Breast epithelium (tissue), 4 donors: Measurements from ENCODE around the gene SLBP. TPM values are rescaled to one million over a fixed set of nuclear protein-coding genes. Genes with fewer than 3 reads are reported as not detected.

Experiments
- DNase-seq, 2 donors: peaks; one replicate each; pipeline ENCODE4 v3.0.0-alpha.2; 2019; ENCODE audit warnings: low spot score in 2 of 2
- H3K27ac ChIP-seq, 2 donors: fragments of 200-600 bp; sonication (generic) in 1 of 2; one replicate each; pipeline ENCODE4 v1.5.1; 2016 to 2019; ENCODE audit warnings: mild to moderate bottlenecking in 1 of 2
- H3K27me3 ChIP-seq, 2 donors: fragments of 200-600 bp; sonication (generic) in 1 of 2; one replicate each; pipeline versions ENCODE4 v1.5.1 to v1.6.0; 2017 to 2019; ENCODE audit warnings: control low read depth in 1 of 2, mild to moderate bottlenecking in 1 of 2
- H3K36me3 ChIP-seq: fragments of 200-600 bp; one replicate; pipeline ENCODE4 v1.5.1; 2019
- H3K4me1 ChIP-seq, 2 donors: fragments of 200-600 bp; sonication (generic); one replicate each; pipeline ENCODE4 v1.5.1; 2016 to 2019; ENCODE audit warnings: control low read depth in 1 of 2
- H3K4me3 ChIP-seq, 3 donors: fragments of 200-600 bp; sonication (generic); 1 replicate in 2 of 3; 2 replicates in 1 of 3; pipeline ENCODE4 v1.5.1; 2016 to 2019; ENCODE audit warnings: mild to moderate bottlenecking in 3 of 3, moderate library complexity in 2 of 3
- H3K9me3 ChIP-seq, 2 donors: fragments of 200-600 bp; sonication (generic) in 1 of 2; one replicate each; pipeline ENCODE4 v1.5.1; 2016 to 2019; ENCODE audit warnings: control low read depth in 1 of 2
- POLR2A ChIP-seq: fragments of 450-650 bp; IDR thresholded peaks from one replicate; pipeline ENCODE4 v1.6.1; 2016; ENCODE audit warnings: antibody characterized with exemption, mild to moderate bottlenecking, moderate library complexity
- POLR2AphosphoS5 ChIP-seq, 3 donors: sonication (generic); formaldehyde crosslinking; IDR thresholded peaks; one replicate each; pipeline ENCODE4 v1.6.1; 2017; ENCODE audit warnings: antibody characterized with exemption in 3 of 3
- intact Hi-C: fragments of 100-400 bp; cut with DNase I; formaldehyde crosslinking; loops from one replicate; pipeline ENCODE4 v1.15.1; 2023; ENCODE audit warnings: low total_unique reads
- total RNA-seq, 3 donors: library from RNA; depleted of rRNA; stranded (reverse); fragments of >200 nt; gene quantifications; one replicate each; pipeline ENCODE4 v1.1.0, GENCODE V29; 2016
- TF ChIP-seq, protein P1 (sequence below), 3 donors: fragments of 450-650 bp; IDR thresholded peaks; one replicate each; pipeline ENCODE4 v1.5.1; 2016 to 2017; ENCODE audit warnings: antibody characterized with exemption in 3 of 3, mild to moderate bottlenecking in 3 of 3, moderate library complexity in 3 of 3

Gene SLBP
- total RNA-seq = 10 to 100 TPM; 45.1 to 52.0 (median 45.6) TPM

GRCh38 chr4:1712216-1713002, at the start of gene SLBP:
Gene SLBP, minus strand, starts transcription at chr4:1712319. Its CDS starts 131 bp downstream, at chr4:1712188.
- TF ChIP-seq POLR2A (peak; percentile 5), POLR2AphosphoS5 (IDR thresholded peaks at IDR 0.05) (peak; percentile 67 to 80 (median 70))
- TF ChIP-seq, protein P1, sequence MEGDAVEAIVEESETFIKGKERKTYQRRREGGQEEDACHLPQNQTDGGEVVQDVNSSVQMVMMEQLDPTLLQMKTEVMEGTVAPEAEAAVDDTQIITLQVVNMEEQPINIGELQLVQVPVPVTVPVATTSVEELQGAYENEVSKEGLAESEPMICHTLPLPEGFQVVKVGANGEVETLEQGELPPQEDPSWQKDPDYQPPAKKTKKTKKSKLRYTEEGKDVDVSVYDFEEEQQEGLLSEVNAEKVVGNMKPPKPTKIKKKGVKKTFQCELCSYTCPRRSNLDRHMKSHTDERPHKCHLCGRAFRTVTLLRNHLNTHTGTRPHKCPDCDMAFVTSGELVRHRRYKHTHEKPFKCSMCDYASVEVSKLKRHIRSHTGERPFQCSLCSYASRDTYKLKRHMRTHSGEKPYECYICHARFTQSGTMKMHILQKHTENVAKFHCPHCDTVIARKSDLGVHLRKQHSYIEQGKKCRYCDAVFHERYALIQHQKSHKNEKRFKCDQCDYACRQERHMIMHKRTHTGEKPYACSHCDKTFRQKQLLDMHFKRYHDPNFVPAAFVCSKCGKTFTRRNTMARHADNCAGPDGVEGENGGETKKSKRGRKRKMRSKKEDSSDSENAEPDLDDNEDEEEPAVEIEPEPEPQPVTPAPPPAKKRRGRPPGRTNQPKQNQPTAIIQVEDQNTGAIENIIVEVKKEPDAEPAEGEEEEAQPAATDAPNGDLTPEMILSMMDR (IDR thresholded peaks at IDR 0.05) = peak in 1 of 3 donors; percentile 15
- Histone ChIP-seq H3K27me3 (no peaks in the 10 kb centered on the region), H3K27ac (peak within 1 kb of the TSS; percentile 99), H3K4me1 (peaks cover 5 to 7% of the 10 kb centered on the region in 2 donors), H3K4me3 (peak within 1 kb of the TSS; percentile 82 to 91 (median 89)), H3K36me3 (no peaks in the 10 kb centered on the region), H3K9me3 (no peaks in the 10 kb centered on the region)
- peak; percentile 96 to 98 for DNase-seq
- intact Hi-C loops = no loop called here

DNA sequence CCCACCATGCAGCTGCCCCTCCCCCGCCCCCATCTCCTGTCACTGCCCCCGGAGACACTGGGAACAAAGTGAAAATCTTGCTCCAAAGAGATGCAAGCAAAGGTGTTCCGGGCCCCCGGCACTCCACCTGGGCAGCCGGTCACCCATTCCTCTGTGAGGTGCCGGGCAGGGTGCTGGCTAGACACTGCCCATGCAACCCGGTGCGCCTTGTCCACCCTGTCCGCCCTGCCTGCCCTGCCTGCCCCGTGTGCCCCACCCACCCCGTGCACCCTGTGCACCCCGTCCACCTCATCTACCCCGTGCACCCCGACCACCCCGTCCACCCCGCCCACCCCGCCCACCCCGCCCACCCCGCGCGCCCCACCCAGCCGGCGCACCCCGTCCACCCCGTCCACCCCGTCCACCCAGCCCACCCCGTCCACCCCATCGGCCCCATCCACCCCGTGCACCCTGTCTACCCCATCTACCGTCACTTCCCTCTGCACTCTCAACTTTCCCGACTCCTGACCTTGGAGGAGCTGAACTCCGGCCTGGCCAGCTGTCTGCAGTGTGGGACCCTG, 49.1 kb upstream of the SLBP start:
- Histone ChIP-seq H3K27me3 (no peaks in the 10 kb centered on the region), H3K9me3 (no peaks in the 10 kb centered on the region), H3K4me1 (peaks cover 0 to 6% of the 10 kb centered on the region in 2 donors), H3K27ac (no peak overlapping the region), H3K36me3 (no peaks in the 10 kb centered on the region), H3K4me3 (no peak overlapping the region)
- DNase-seq = no peak
- intact Hi-C loops = loop anchor here (5.0 kb wide), 1 partner anchor 824 kb away; no protein-coding TSS in a partner anchor
- no peak for TF ChIP-seq POLR2A
- TF ChIP-seq, protein P1 (IDR thresholded peaks at IDR 0.05) = no peak
- TF ChIP-seq POLR2AphosphoS5 (IDR thresholded peaks at IDR 0.05) = no peak

GRCh38 chr4:1760521-1761071, 48.5 kb upstream of the SLBP start:
- H3K4me3 ChIP-seq = no peak overlapping the region
- intact Hi-C loops = loop anchor here (5.0 kb wide), 1 partner anchor 823 kb away; no protein-coding TSS in a partner anchor

DNA sequence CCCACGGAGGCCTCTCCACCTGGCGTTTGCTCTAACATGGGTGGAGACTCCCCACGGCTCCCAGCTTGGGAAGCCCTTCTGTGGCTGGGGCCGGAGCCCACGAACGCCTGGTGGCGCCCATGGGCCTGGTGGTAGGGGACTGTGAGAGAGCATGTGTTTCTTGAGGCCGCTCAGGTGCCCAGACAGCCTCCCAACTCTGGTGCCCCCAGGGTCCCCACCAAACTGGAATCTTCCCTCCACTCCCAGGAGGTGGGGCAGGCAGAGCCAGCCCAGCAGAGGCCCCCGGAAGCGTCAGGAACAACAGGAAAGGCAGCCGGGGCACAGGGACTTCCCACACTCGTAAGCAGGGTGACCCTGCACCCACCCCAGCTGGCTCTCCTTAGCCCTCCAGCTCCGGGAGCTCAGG, 47.7 kb upstream of the SLBP start:
- TF ChIP-seq, protein P1 (IDR thresholded peaks at IDR 0.05) = no peak
- no peak for TF ChIP-seq POLR2A
- no peak for TF ChIP-seq POLR2AphosphoS5 (IDR thresholded peaks at IDR 0.05)
- intact Hi-C loops = loop anchor here (5.0 to 10.0 kb wide), 2 partner anchors 145 to 823 kb away; no protein-coding TSS in a partner anchor

More at GRCh38 chr4:1760521-1761071, 48.5 kb upstream of the SLBP start:
- Histone ChIP-seq H3K36me3 (no peaks in the 10 kb centered on the region), H3K4me1 (peaks cover 0 to 6% of the 10 kb centered on the region in 2 donors), H3K27me3 (no peaks in the 10 kb centered on the region), H3K9me3 (no peaks in the 10 kb centered on the region), H3K27ac (no peak overlapping the region)
- no peak for TF ChIP-seq POLR2A
- no peak for TF ChIP-seq POLR2AphosphoS5 (IDR thresholded peaks at IDR 0.05)
- TF ChIP-seq, protein P1 (IDR thresholded peaks at IDR 0.05) = no peak
- no peak for DNase-seq

More for the DNA sequence above, 47.7 kb upstream of the SLBP start:
- H3K27ac ChIP-seq = no peak overlapping the region
- no peaks in the 10 kb centered on the region for H3K36me3 ChIP-seq
- H3K4me3 ChIP-seq = no peak overlapping the region
- DNase-seq = no peak
- H3K9me3 ChIP-seq = no peaks in the 10 kb centered on the region
- peaks cover 0 to 6% of the 10 kb centered on the region in 2 donors for H3K4me1 ChIP-seq
- no peaks in the 10 kb centered on the region for H3K27me3 ChIP-seq
